OCI-LY3 (cell line): ENCODE results near the gene FOXE3.

Source experiments
- EZH2phosphoT487 ChIP-seq: fragments of 200-600 bp; shearing (Covaris generic); IDR thresholded peaks from 2 replicates; pipeline ENCODE4 v1.6.1; 2018; ENCODE audit warnings: antibody characterized with exemption, mixed run types, low read depth
- TF ChIP-seq, protein P1 (sequence below): fragments of 200-600, 300-600 bp; sonication (generic); IDR thresholded peaks from 2 replicates; pipeline ENCODE4 v1.5.1; 2014; ENCODE audit warnings: antibody characterized with exemption, low read length, low read depth

DNA sequence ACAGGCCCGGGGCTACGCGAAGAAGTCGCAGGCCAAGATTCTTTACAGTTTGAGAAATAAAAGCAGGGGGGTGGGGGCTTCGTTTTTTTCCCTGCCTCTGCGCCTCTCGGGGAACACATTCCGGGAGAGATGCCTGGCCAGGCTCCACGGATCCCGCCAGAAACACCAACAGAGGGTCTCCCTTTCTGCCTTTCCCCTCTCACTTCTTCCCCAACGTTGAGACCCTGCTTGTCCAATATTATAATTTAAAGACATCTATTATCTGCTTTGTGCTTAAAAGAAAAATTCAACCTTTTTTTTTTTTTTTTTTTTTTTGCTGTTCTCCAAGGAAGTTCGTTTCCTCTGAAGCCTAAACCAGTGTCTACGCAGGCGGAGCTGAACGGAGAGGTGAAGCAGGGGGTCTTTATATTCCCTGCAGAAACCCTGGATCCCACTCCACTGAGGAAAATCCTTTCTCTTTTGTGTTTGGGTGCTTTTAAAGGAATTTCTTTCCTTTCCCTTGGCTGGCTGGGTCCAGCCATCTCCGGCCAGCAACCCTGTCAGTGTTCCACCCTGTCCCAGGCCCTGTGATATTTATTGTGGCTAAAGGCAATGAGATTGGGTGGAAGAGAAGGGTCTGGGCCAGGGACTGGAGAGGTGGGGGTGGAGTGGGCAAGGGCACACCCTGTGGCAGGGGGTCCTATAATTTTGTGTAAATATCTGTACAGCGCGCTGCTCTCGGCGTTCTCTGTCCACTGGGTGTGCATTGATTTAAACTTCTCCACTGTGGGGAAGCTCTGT, 23.9 kb downstream of the FOXE3 start:
- TF ChIP-seq, protein P1, sequence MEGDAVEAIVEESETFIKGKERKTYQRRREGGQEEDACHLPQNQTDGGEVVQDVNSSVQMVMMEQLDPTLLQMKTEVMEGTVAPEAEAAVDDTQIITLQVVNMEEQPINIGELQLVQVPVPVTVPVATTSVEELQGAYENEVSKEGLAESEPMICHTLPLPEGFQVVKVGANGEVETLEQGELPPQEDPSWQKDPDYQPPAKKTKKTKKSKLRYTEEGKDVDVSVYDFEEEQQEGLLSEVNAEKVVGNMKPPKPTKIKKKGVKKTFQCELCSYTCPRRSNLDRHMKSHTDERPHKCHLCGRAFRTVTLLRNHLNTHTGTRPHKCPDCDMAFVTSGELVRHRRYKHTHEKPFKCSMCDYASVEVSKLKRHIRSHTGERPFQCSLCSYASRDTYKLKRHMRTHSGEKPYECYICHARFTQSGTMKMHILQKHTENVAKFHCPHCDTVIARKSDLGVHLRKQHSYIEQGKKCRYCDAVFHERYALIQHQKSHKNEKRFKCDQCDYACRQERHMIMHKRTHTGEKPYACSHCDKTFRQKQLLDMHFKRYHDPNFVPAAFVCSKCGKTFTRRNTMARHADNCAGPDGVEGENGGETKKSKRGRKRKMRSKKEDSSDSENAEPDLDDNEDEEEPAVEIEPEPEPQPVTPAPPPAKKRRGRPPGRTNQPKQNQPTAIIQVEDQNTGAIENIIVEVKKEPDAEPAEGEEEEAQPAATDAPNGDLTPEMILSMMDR, result no peak
- no peak for TF ChIP-seq EZH2phosphoT487
